OCI-LY1 (cell line): ENCODE results near the gene AQP12A.

ENCODE experiments used
- H2AFZ ChIP-seq: fragments of 200-600 bp; sonication (generic), shearing (Covaris generic); 2 replicates; pipeline ENCODE4 v1.6.0; 2014; ENCODE audit warnings: antibody characterized with exemption, mild to moderate bottlenecking, low read length
- H3F3A ChIP-seq: fragments of 200-600 bp; sonication (generic), shearing (Covaris generic); 2 replicates; pipeline ENCODE4 v1.6.0; 2014; ENCODE audit warnings: mild to moderate bottlenecking, antibody characterized with exemption, low read length, moderate library complexity; ENCODE audit not compliant: insufficient read depth
- H3K27ac ChIP-seq: fragments of 200-600 bp; sonication (generic); 2 replicates; pipeline ENCODE4 v1.5.1; 2014; ENCODE audit warnings: low read length, mixed run types, mild to moderate bottlenecking, low read depth; ENCODE audit not compliant: poor library complexity, severe bottlenecking
- H3K27me3 ChIP-seq: fragments of 200-600 bp; sonication (generic); 2 replicates; pipeline ENCODE4 v1.6.0; 2014; ENCODE audit warnings: antibody characterized with exemption, mild to moderate bottlenecking, low read length, moderate library complexity; ENCODE audit not compliant: insufficient read depth
- H3K36me3 ChIP-seq: fragments of 200-600 bp; sonication (generic); 2 replicates; pipeline ENCODE4 v1.6.1; 2014; ENCODE audit warnings: mild to moderate bottlenecking, antibody characterized with exemption, low read length, moderate library complexity, mixed read lengths; ENCODE audit not compliant: insufficient read depth
- H3K4me1 ChIP-seq: fragments of 200-600 bp; sonication (generic); 2 replicates; pipeline ENCODE4 v1.5.1; 2014; ENCODE audit warnings: mild to moderate bottlenecking, low read length, moderate library complexity; ENCODE audit not compliant: insufficient read depth, severe bottlenecking
- H3K4me2 ChIP-seq: fragments of 200-600 bp; sonication (generic), shearing (Covaris generic); 2 replicates; pipeline ENCODE4 v1.6.1; 2014; ENCODE audit warnings: low read length
- H3K4me3 ChIP-seq: fragments of 200-600 bp; sonication (generic); 2 replicates; pipeline ENCODE4 v1.5.1; 2014; ENCODE audit warnings: low read length, low read depth, mild to moderate bottlenecking, mixed read lengths; ENCODE audit not compliant: poor library complexity, severe bottlenecking
- H3K79me2 ChIP-seq: fragments of 200-600 bp; shearing (Covaris generic); 2 replicates; pipeline ENCODE4 v1.6.1; 2016; ENCODE audit warnings: mixed run types, low read length, mixed read lengths; ENCODE audit not compliant: insufficient read depth
- H3K9ac ChIP-seq: fragments of 200-600 bp; sonication (generic), shearing (Covaris generic); 2 replicates; pipeline ENCODE4 v1.6.1; 2014; ENCODE audit warnings: mild to moderate bottlenecking, low read length, mixed read lengths
- H3K9me2 ChIP-seq: fragments of 200-600 bp; sonication (generic), shearing (Covaris generic); 2 replicates; pipeline ENCODE4 v1.6.1; 2014; ENCODE audit warnings: low read depth, mild to moderate bottlenecking, low read length, mixed read lengths
- H3K9me3 ChIP-seq: fragments of 200-600 bp; shearing (Covaris generic); 2 replicates; pipeline ENCODE4 v1.6.1; 2014; ENCODE audit warnings: low read length, mixed read lengths
- H4K20me1 ChIP-seq: fragments of 200-600 bp; sonication (generic), shearing (Covaris generic); 2 replicates; pipeline ENCODE4 v1.6.0; 2016; ENCODE audit warnings: mild to moderate bottlenecking, low read length; ENCODE audit not compliant: insufficient read depth
- CTCF ChIP-seq: fragments of 200-600 bp; sonication (generic), shearing (Covaris generic); IDR thresholded peaks from 2 replicates; pipeline ENCODE4 v1.5.1; 2017; ENCODE audit warnings: mild to moderate bottlenecking, antibody characterized with exemption, low read length, moderate library complexity, mixed read lengths
- EZH2 ChIP-seq: fragments of 200-600 bp; sonication (generic), shearing (Covaris generic); IDR thresholded peaks from 2 replicates; pipeline ENCODE4 v1.8.0; 2017; ENCODE audit warnings: borderline replicate concordance, mixed run types, mild to moderate bottlenecking, antibody characterized with exemption, low read length, moderate library complexity, mixed read lengths

Gene AQP12A

DNA sequence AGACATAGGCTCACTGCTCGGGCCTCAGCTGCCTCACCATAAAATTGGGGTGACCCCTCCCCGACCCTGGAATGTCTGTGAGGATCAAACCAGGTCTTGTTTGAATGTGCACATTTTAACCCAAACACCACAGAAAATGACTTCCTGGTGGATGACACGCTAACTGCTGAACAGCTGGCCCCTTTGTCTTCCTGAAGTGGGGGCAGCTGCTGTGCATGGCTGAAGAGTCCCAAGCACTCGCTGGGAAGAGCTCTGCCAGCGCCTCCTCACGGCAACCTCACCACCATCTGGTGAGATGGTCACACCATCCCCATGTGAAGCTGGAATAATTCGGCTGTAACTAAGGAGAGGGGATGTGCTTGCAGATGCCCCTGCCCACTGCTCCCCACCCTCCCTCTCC lies 34.0 kb downstream of the AQP12A start:
- Histone ChIP-seq H2AFZ (no peak overlapping the region), H3K4me2 (no peak overlapping the region), H3K27me3 (no peaks in the 10 kb centered on the region), H3K79me2 (no peaks in the 10 kb centered on the region), H3F3A (no peaks in the 10 kb centered on the region), H3K36me3 (no peaks in the 10 kb centered on the region), H3K27ac (no peak overlapping the region), H3K4me3 (no peak overlapping the region), H3K4me1 (no peaks in the 10 kb centered on the region), H4K20me1 (no peaks in the 10 kb centered on the region), H3K9me3 (no peaks in the 10 kb centered on the region), H3K9me2 (no peaks in the 10 kb centered on the region), H3K9ac (no peak overlapping the region)
- TF ChIP-seq EZH2 (no peak), CTCF (no peak)

DNA sequence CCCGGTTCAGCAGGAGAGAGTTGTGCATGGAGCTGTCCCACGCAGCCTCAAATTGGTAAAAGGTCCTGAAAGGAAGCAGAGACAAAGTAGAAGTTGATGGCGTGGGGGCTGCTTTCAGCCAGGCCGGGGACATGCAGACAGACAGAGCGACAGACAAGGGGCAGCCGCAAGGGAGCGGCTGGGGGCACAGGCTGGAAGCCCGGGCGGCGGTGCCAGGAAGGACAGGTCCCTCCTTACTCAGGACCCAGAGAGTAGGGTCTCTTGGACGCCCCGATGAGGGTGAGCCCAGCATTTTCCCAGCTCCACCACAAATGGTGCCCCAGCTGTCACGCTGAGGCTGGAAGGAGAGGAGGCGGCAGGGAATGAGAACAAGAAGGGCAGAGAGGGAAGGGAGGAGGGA lies 35.2 kb downstream of the AQP12A start:
- Histone ChIP-seq H3K36me3 (no peaks in the 10 kb centered on the region), H3K4me2 (no peak overlapping the region), H3K9me2 (no peaks in the 10 kb centered on the region), H3K9me3 (no peaks in the 10 kb centered on the region), H3K27ac (no peak overlapping the region), H2AFZ (no peak overlapping the region), H3F3A (no peaks in the 10 kb centered on the region), H4K20me1 (no peaks in the 10 kb centered on the region), H3K79me2 (no peaks in the 10 kb centered on the region), H3K9ac (no peak overlapping the region), H3K4me3 (no peak overlapping the region), H3K4me1 (no peaks in the 10 kb centered on the region), H3K27me3 (no peaks in the 10 kb centered on the region)
- TF ChIP-seq EZH2 (no peak), CTCF (no peak)

DNA sequence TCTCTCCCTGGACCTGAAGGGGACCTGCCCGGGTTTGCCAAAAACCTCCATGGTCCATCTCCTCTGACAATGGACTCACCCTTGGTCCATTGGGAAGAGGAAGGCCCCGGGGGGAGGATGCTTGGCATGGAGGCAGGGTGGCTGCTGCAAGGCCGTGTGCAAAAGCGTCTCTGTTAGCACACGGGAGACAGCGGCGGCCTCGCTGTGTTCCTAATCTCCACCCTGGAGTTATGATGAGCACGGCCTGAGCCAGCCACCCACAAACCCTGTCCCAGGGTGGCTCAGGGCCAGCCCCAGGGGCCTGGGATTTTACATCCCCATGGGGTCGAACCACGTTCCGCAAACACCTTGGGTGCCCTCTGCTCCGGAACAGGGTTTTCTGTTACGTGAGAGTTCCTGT lies 35.8 kb downstream of the AQP12A start:
- no peak overlapping the region for H3K4me3 ChIP-seq
- H3K9me2 ChIP-seq, result no peaks in the 10 kb centered on the region
- no peak overlapping the region for H3K4me2 ChIP-seq
- no peaks in the 10 kb centered on the region for H4K20me1 ChIP-seq
- no peaks in the 10 kb centered on the region for H3F3A ChIP-seq
- H3K79me2 ChIP-seq, result no peaks in the 10 kb centered on the region
- H3K9me3 ChIP-seq, result no peaks in the 10 kb centered on the region
- no peaks in the 10 kb centered on the region for H3K27me3 ChIP-seq
- no peak overlapping the region for H3K9ac ChIP-seq
- no peaks in the 10 kb centered on the region for H3K36me3 ChIP-seq
- no peak overlapping the region for H2AFZ ChIP-seq
- TF ChIP-seq CTCF (no peak), EZH2 (no peak)
- no peak overlapping the region for H3K27ac ChIP-seq
- H3K4me1 ChIP-seq, result no peaks in the 10 kb centered on the region
